ENCODE data around the gene SUGT1.

Gene SUGT1

DNA sequence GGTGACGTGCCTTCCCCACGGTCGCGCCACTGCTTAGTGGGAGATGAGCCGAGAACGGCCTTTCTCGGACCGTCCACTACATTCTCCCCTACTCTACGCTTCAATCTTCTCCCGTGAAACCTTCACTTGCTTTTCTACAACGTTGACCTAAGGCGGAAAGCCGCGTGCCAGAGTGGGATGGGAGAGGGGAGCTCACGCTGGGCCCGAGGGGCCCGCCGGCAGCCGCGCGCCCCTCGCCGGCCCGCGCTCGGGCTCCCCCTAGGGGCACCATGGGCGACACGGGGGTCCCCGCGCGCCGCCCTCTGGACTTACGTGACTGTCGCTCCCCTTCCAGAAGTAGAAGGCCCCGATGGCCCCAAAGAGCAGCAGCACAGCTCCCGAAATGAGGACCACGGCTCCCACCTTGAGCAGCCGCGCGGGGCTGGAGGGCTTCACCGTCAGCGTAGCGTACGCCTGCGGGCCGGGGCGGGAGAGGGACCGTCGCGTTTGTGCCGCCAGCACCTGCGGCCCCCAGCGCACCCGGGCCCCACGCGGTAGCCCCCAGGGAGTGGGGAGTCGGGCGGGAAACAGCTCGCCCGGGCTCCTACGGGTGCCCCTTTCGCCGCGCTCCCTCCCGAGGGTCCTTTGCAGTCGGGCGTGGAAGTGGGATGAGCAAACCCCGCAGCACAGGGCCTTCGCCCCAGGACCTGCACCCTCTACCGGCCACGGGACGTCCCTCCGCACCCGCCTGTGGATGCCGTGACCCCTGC, 86.3 kb downstream of the SUGT1 start:
- DNase-seq: no peak

GRCh38 chr13:52739468-52740071, 86.9 kb downstream of the SUGT1 start, which contains the start of gene CNMD:
Gene CNMD, minus strand, starts transcription at chr13:52739820. Its CDS starts 119 bp downstream, at chr13:52739701.
- no peak for DNase-seq

GRCh38 chr13:52743569-52743968, 90.9 kb downstream of the SUGT1 start:
- no peak for DNase-seq

- DNase-seq: no peak
Measured at GRCh38 chr13:52743988-52744387, 91.4 kb downstream of the SUGT1 start.

- no peak for DNase-seq
Measured at GRCh38 chr13:52744842-52745375, 92.3 kb downstream of the SUGT1 start.

- no peak for DNase-seq
Measured at GRCh38 chr13:52746141-52746540, 93.5 kb downstream of the SUGT1 start.

- DNase-seq: no peak
Measured at GRCh38 chr13:52749419-52749818, 96.8 kb downstream of the SUGT1 start.
